Kidney (tissue), 14 donors: Measurements from ENCODE around the gene MTHFSD. TPM values are rescaled to one million over a fixed set of nuclear protein-coding genes. Genes with fewer than 3 reads are reported as not detected.

Experiments used
- DNase-seq, 5 donors: peaks; one replicate each; pipeline ENCODE4 v3.0.0-alpha.2; 2013 to 2020
- FAIRE-seq: peaks from 2 replicates; lab custom pipeline; 2012; peaks lifted over from hg19 to GRCh38; lab: Jason Lieb, UNC
- H3K27ac ChIP-seq, 2 donors: one replicate each; pipeline ENCODE4 v1.7.0; 2013; ENCODE audit warnings: low read depth in 2 of 2, low read length in 2 of 2, inconsistent platforms in 1 of 2
- H3K27me3 ChIP-seq: one replicate; pipeline ENCODE4 v1.7.1; 2013; ENCODE audit warnings: low read length, inconsistent platforms; ENCODE audit not compliant: control insufficient read depth, insufficient read depth
- H3K36me3 ChIP-seq, 3 donors: one replicate each; pipeline versions ENCODE4 v1.7.0 to v1.7.1; 2013; ENCODE audit warnings: low read length in 3 of 3, control low read depth in 1 of 3, inconsistent platforms in 1 of 3; ENCODE audit not compliant: insufficient read depth in 3 of 3, control insufficient read depth in 2 of 3
- H3K4me1 ChIP-seq, 3 donors: one replicate each; pipeline versions ENCODE4 v1.7.0 to v1.7.1; 2013; ENCODE audit warnings: low read length in 3 of 3, inconsistent platforms in 1 of 3, low read depth in 1 of 3; ENCODE audit not compliant: control insufficient read depth in 2 of 3, insufficient read depth in 2 of 3
- H3K4me3 ChIP-seq, 3 donors: one replicate each; pipeline versions ENCODE4 v1.7.0 to v1.8.1; 2013; ENCODE audit warnings: low read length in 3 of 3, control low read depth in 1 of 3, inconsistent platforms in 1 of 3
- H3K9ac ChIP-seq, 3 donors: one replicate each; pipeline versions ENCODE4 v1.7.0 to v1.7.1; 2013; ENCODE audit warnings: low read length in 3 of 3, control low read depth in 1 of 3, inconsistent platforms in 1 of 3
- H3K9me3 ChIP-seq, 3 donors: one replicate each; pipeline versions ENCODE4 v1.7.0 to v1.7.1; 2013; ENCODE audit warnings: low read length in 3 of 3, control low read depth in 1 of 3, inconsistent platforms in 1 of 3; ENCODE audit not compliant: control insufficient read depth in 2 of 3, insufficient read depth in 1 of 3
- CTCF ChIP-seq: IDR thresholded peaks from 3 replicates; pipeline ENCODE4 v1.5.1; 2012; ENCODE audit warnings: mild to moderate bottlenecking, moderate library complexity, borderline replicate concordance; ENCODE audit not compliant: insufficient read depth; ENCODE audit errors: extremely low read depth
- intact Hi-C: fragments of 100-400 bp; cut with DNase I; formaldehyde crosslinking; loops from one replicate; pipeline ENCODE4 v1.11.1; 2022
- polyA plus RNA-seq: library from polyadenylated mRNA; stranded (reverse); fragments of 350-450 nt; fragmentation: Illumina TruSeq; extraction: RNeasy Lipid Tissue Mini Kit (QIAGEN cat#74804); gene quantifications from one replicate; pipeline ENCODE4 v1.2.3, GENCODE V29; 2014; ENCODE audit warnings: low read depth, low replicate concordance; ENCODE audit not compliant: insufficient read depth
- total RNA-seq: library from RNA; stranded (reverse); fragmentation: NEBNext Ultra II Directional; extraction: Animal tissue kit (Norgen Biotek cat#: 25700); gene quantifications from one replicate; pipeline ENCODE4 v1.2.1, GENCODE V29; 2021
- donor health status: control.
- donor health status: control.
- donor health status: control.
- donor health status: control.
- donor health status: control.
- donor health status: DM: yes; HTN: yes; CAD: no.
- donor health status: Normal renal cell carcinoma (clear cell type).

The MTHFSD gene
- total and polyA plus RNA-seq, 2 donors from 2014 or later: 11.3 to 26.2 TPM

- peaks cover 0 to under 1% (median 0%) of the 10 kb centered on the region in 3 donors for H3K36me3 ChIP-seq
- H3K9ac ChIP-seq: no peak overlapping the region
- TF ChIP-seq CTCF: no peak
- H3K4me1 ChIP-seq: peaks cover 0 to 6% (median 0%) of the 10 kb centered on the region in 3 donors
- no peaks in the 10 kb centered on the region for H3K27me3 ChIP-seq
- H3K9me3 ChIP-seq: no peaks in the 10 kb centered on the region
- no peak overlapping the region for H3K27ac ChIP-seq
- no peak for FAIRE-seq
- DNase-seq: peak in 1 of 5 donors; percentile 79
- no peak overlapping the region for H3K4me3 ChIP-seq
- intact Hi-C loops: no loop called here
These were observed 1.7 kb downstream of the MTHFSD start for GRCh38 chr16:86553356-86553755.

GRCh38 chr16:86550281-86550680 lies 4.8 kb downstream of the MTHFSD start:
- peaks cover 0 to under 1% (median 0%) of the 10 kb centered on the region in 3 donors for H3K4me1 ChIP-seq
- H3K27me3 ChIP-seq: no peaks in the 10 kb centered on the region
- TF ChIP-seq CTCF: no peak
- H3K27ac ChIP-seq: no peak overlapping the region
- peaks cover 0 to 18% (median 3%) of the 10 kb centered on the region in 3 donors for H3K36me3 ChIP-seq
- DNase-seq (no peak), FAIRE-seq (no peak)
- H3K4me3 ChIP-seq: no peak overlapping the region
- intact Hi-C loops: no loop called here
- H3K9ac ChIP-seq: no peak overlapping the region
- no peaks in the 10 kb centered on the region for H3K9me3 ChIP-seq

GRCh38 chr16:86549893-86550190 lies 5.2 kb downstream of the MTHFSD start:
- no peak for FAIRE-seq
- H3K27me3 ChIP-seq: no peaks in the 10 kb centered on the region
- H3K4me1 ChIP-seq: no peaks in the 10 kb centered on the region
- H3K4me3 ChIP-seq: no peak overlapping the region
- intact Hi-C loops: no loop called here
- TF ChIP-seq CTCF: no peak
- H3K36me3 ChIP-seq: peaks cover 0 to 18% (median 3%) of the 10 kb centered on the region in 3 donors
- no peaks in the 10 kb centered on the region for H3K9me3 ChIP-seq
- no peak overlapping the region for H3K27ac ChIP-seq
- DNase-seq: no peak
- H3K9ac ChIP-seq: no peak overlapping the region
